ENCODE results near the gene KCNH1. TPM values are rescaled to one million over a fixed set of nuclear protein-coding genes. Genes with fewer than 3 reads are reported as not detected.

KCNH1 gene
- total and polyA plus RNA-seq, 8 donors: 0.04 to 0.54 (median 0.13) TPM

GRCh38 chr1:210786546-210786945 lies 347.4 kb downstream of the KCNH1 start:
- no peak for TF ChIP-seq CTCF (IDR thresholded peaks at IDR 0.05)
- intact Hi-C loops (cut with DNase I): no loop called here

GRCh38 chr1:210783925-210784324 lies 350.0 kb downstream of the KCNH1 start:
- no peak for DNase-seq
- Histone ChIP-seq H3K9me3 (no peaks in the 10 kb centered on the region), H3K27me3 (no peaks in the 10 kb centered on the region), H3K4me3 (no peak overlapping the region), H3K27ac (no peak overlapping the region), H3K4me1 (no peaks in the 10 kb centered on the region), H3K36me3 (no peaks in the 10 kb centered on the region)
- no peak for TF ChIP-seq CTCF (IDR thresholded peaks at IDR 0.05)
- intact Hi-C loops (cut with DNase I): no loop called here
- ATAC-seq: no peak

More at GRCh38 chr1:210786546-210786945, 347.4 kb downstream of the KCNH1 start:
- DNase-seq: no peak
- Histone ChIP-seq H3K4me1 (no peaks in the 10 kb centered on the region), H3K9me3 (no peaks in the 10 kb centered on the region), H3K27me3 (no peaks in the 10 kb centered on the region), H3K36me3 (no peaks in the 10 kb centered on the region), H3K27ac (no peak overlapping the region), H3K4me3 (no peak overlapping the region)
- no peak for ATAC-seq

DNA sequence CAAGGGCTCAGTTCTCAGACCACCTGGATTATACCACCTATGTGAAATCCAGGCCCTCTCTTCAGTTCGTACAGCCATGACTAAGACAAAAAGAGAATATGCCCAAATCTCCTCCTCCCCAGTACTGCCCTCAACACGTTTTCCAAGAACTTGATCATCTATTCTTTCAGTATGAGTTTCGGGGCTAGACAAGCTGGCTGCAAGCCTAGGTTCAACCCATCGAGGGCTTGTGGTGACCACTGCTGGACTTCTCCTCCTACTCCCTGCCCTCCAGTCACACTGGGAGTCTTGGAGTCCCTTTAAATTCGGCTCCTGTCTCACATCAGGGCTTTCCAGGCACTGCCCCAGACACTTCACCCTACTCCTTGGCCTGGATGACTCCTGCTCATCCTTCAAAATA lies 352.3 kb downstream of the KCNH1 start:
- no peak overlapping the region for H3K27ac ChIP-seq
- ATAC-seq: no peak
- no peaks in the 10 kb centered on the region for H3K4me1 ChIP-seq

DNA sequence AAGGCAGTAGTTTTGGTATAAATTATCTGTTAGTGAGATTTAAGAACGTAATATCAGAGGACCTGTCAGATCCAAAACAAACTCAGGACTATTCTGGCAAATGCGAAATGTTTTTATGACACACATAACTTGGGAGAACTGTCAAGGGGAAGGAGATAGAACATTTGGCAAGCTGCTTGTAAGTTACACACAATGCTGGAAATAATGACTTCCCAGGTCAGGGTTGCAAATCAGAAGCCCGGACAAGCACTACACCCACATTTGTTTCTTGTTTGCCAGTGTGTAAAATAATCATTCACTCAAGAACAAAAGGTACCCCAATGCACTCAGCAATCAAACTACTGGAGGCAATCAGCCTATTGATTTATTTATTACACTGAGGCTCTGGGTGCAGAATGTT lies 354.7 kb downstream of the KCNH1 start:
- TF ChIP-seq CTCF (IDR thresholded peaks at IDR 0.05): no peak
- intact Hi-C loops (cut with DNase I): no loop called here
- no peaks in the 10 kb centered on the region for H3K4me1 ChIP-seq
- H3K9me3 ChIP-seq: no peaks in the 10 kb centered on the region
- H3K27ac ChIP-seq: no peak overlapping the region
- no peaks in the 10 kb centered on the region for H3K27me3 ChIP-seq
- no peaks in the 10 kb centered on the region for H3K36me3 ChIP-seq
- DNase-seq (no peak), ATAC-seq (no peak)
- H3K4me3 ChIP-seq: no peak overlapping the region

More for the DNA sequence above, 352.3 kb downstream of the KCNH1 start:
- no peak for TF ChIP-seq CTCF (IDR thresholded peaks at IDR 0.05)
- no peaks in the 10 kb centered on the region for H3K9me3 ChIP-seq
- no peak overlapping the region for H3K4me3 ChIP-seq
- no peaks in the 10 kb centered on the region for H3K27me3 ChIP-seq
- no peaks in the 10 kb centered on the region for H3K36me3 ChIP-seq
- intact Hi-C loops (cut with DNase I): no loop called here
- DNase-seq: no peak

GRCh38 chr1:210777914-210778313 lies 356.0 kb downstream of the KCNH1 start:
- H3K27me3 ChIP-seq: no peaks in the 10 kb centered on the region
- ATAC-seq: no peak
- no peaks in the 10 kb centered on the region for H3K9me3 ChIP-seq
- no peaks in the 10 kb centered on the region for H3K4me1 ChIP-seq
- TF ChIP-seq CTCF (IDR thresholded peaks at IDR 0.05): no peak
- H3K4me3 ChIP-seq: no peak overlapping the region
- DNase-seq: no peak
- intact Hi-C loops (cut with DNase I): no loop called here
- H3K36me3 ChIP-seq: no peaks in the 10 kb centered on the region
- no peak overlapping the region for H3K27ac ChIP-seq
